ENCODE measurements around the gene QRFPR. TPM values are rescaled to one million over a fixed set of nuclear protein-coding genes. Genes with fewer than 3 reads are reported as not detected.

The QRFPR gene
- total and polyA plus RNA-seq, 10 of the 15 experiments (the other 5 are each of a cell fraction or from before 2014, with no cell fraction given): not detected

- no peak overlapping the region for H2AFZ ChIP-seq (ENCODE audit: control insufficient read depth, low read depth, low read length)
- RAD21 ChIA-PET (ENCODE audit: unreplicated experiment): interaction anchor here (0.6 kb wide), 1 partner anchor 734 kb away, joined by 3 read pairs; no protein-coding TSS in a partner anchor
- no peak for FAIRE-seq
- ATAC-seq: no peak
- H3K9ac ChIP-seq (ENCODE audit: control insufficient read depth, insufficient read depth, low read length): no peak overlapping the region
- H3K27ac ChIP-seq (ENCODE audit: control insufficient read depth, insufficient read depth): no peak overlapping the region
- no peaks in the 10 kb centered on the region; the same call in 2 of the 3 replicates for H3K9me3 ChIP-seq (replicated peaks; ENCODE audit: control insufficient read depth, insufficient read depth, low read length)
- H3K4me2 ChIP-seq (ENCODE audit: control insufficient read depth, insufficient read depth): no peak overlapping the region
- in situ Hi-C loops (cut with MboI): no loop called here
- no peaks in the 10 kb centered on the region for H3K36me3 ChIP-seq (ENCODE audit: control insufficient read depth in 2 of 2, insufficient read depth in 2 of 2, low read length in 1 of 2)
- SMC1A ChIA-PET (ENCODE audit: uncharacterized antibody, unreplicated experiment): no interaction called here
- DNase-seq (ENCODE audit: low read depth, low spot score): no peak
- intact Hi-C loops (cut with micrococcal nuclease; ENCODE audit: unreplicated experiment): no loop called here
- BruUV-seq (replicated peaks): no TSS peak
- CTCF ChIA-PET: interaction anchor here (2.3 kb wide), 1 partner anchor 24 kb away, joined by 6 read pairs; no protein-coding TSS in a partner anchor
- no peaks in the 10 kb centered on the region; a peak in 1 of 4 replicates for H3K27me3 ChIP-seq (replicated peaks in 1 of 2; ENCODE audit: control insufficient read depth in 2 of 2, insufficient read depth in 2 of 2, low read length in 1 of 2)
- H4K20me1 ChIP-seq (ENCODE audit: control insufficient read depth, insufficient read depth): no peaks in the 10 kb centered on the region
- no peaks in the 10 kb centered on the region for H3K79me2 ChIP-seq (ENCODE audit: control insufficient read depth, insufficient read depth, low read length)
- no peak overlapping the region for H3K4me3 ChIP-seq
- POLR2A ChIA-PET: no interaction called here
- peaks cover 7% of the 10 kb centered on the region; the same call in 1 of the 2 replicates for H3K4me1 ChIP-seq (ENCODE audit: control insufficient read depth, insufficient read depth, low read length)
- 45% methylated on average over 1 of the region's 1 CpG for WGBS (ENCODE audit: insufficient coverage, insufficient replicate concordance, low lambda C conversion rate, missing lambda C conversion rate)
- no peak for TF ChIP-seq HSF1 (IDR thresholded peaks at IDR 0.05; ENCODE audit: low read depth, low read length)
Measured at GRCh38 chr4:121283319-121283718, 97.5 kb downstream of the QRFPR start.

- SMC1A ChIA-PET (ENCODE audit: uncharacterized antibody, unreplicated experiment): no interaction called here
- H3K9me3 ChIP-seq (replicated peaks; ENCODE audit: control insufficient read depth, insufficient read depth, low read length): no peaks in the 10 kb centered on the region; the same call in 2 of the 3 replicates
- peaks cover 11% of the 10 kb centered on the region for H3K4me1 ChIP-seq (ENCODE audit: control insufficient read depth, insufficient read depth, low read length)
- intact Hi-C loops (cut with micrococcal nuclease; ENCODE audit: unreplicated experiment) (no loop called here), in situ Hi-C loops (cut with MboI) (no loop called here)
- no peak for ATAC-seq
- H4K20me1 ChIP-seq (ENCODE audit: control insufficient read depth, insufficient read depth): no peaks in the 10 kb centered on the region
- H3K9ac ChIP-seq (ENCODE audit: control insufficient read depth, insufficient read depth, low read length): no peak overlapping the region
- WGBS (ENCODE audit: insufficient coverage, insufficient replicate concordance, low lambda C conversion rate, missing lambda C conversion rate): 12% methylated on average over 1 of the region's 1 CpG
- no peak overlapping the region for H3K4me3 ChIP-seq
- H2AFZ ChIP-seq (ENCODE audit: control insufficient read depth, low read depth, low read length): no peak overlapping the region
- H3K36me3 ChIP-seq (ENCODE audit: control insufficient read depth in 2 of 2, insufficient read depth in 2 of 2, low read length in 1 of 2): no peaks in the 10 kb centered on the region
- no peaks in the 10 kb centered on the region for H3K79me2 ChIP-seq (ENCODE audit: control insufficient read depth, insufficient read depth, low read length)
- DNase-seq (ENCODE audit: low read depth, low spot score): no peak
- CTCF ChIA-PET: interaction anchor here (1.4 to 1.5 kb wide), 2 partner anchors 88 to 1120 kb away, joined by 3 read pairs; no protein-coding TSS in a partner anchor
- RAD21 ChIA-PET (ENCODE audit: unreplicated experiment): no interaction called here
- no peaks in the 10 kb centered on the region; a peak in 1 of 4 replicates for H3K27me3 ChIP-seq (replicated peaks in 1 of 2; ENCODE audit: control insufficient read depth in 2 of 2, insufficient read depth in 2 of 2, low read length in 1 of 2)
- BruUV-seq (replicated peaks): no TSS peak
- POLR2A ChIA-PET: no interaction called here
- no peak overlapping the region for H3K4me2 ChIP-seq (ENCODE audit: control insufficient read depth, insufficient read depth)
- no peak overlapping the region for H3K27ac ChIP-seq (ENCODE audit: control insufficient read depth, insufficient read depth)
- no peak for FAIRE-seq
- no peak for TF ChIP-seq ATF2 (IDR thresholded peaks at IDR 0.05; ENCODE audit: low read length)
- no peak for TF ChIP-seq EED (IDR thresholded peaks at IDR 0.05; ENCODE audit: low read depth)
- TF ChIP-seq ASH2L (IDR thresholded peaks at IDR 0.05; ENCODE audit: borderline replicate concordance, low read depth): no peak
- TF ChIP-seq ZBTB11 (CRISPR knock-in tag; IDR thresholded peaks at IDR 0.05): no peak
- TF ChIP-seq ZNF24 (IDR thresholded peaks at IDR 0.05): no peak
- TF ChIP-seq KAT2A (conservative IDR thresholded peaks at IDR 0.05; ENCODE audit: control insufficient read depth, low read depth, low read length): no peak
- no peak for TF ChIP-seq JUNB (IDR thresholded peaks at IDR 0.05)
- TF ChIP-seq NRF1 (conservative IDR thresholded peaks at IDR 0.05; ENCODE audit: low read depth, low read length): no peak
- no peak for TF ChIP-seq ZZZ3 (IDR thresholded peaks at IDR 0.05; ENCODE audit: control insufficient read depth, insufficient read length, low read depth)
- no peak for TF ChIP-seq ZNF622 (IDR thresholded peaks at IDR 0.05)
- no peak for TF ChIP-seq SMC3 (IDR thresholded peaks at IDR 0.05; ENCODE audit: borderline replicate concordance, low read length)
Measured at GRCh38 chr4:121280425-121280824, 100.4 kb downstream of the QRFPR start.

Measured in GM12878 (cell line).